GM12878 (cell line): ENCODE data around the gene BCL2. TPM values are rescaled to one million over a fixed set of nuclear protein-coding genes. Genes with fewer than 3 reads are reported as not detected.

Experiments used
- ATAC-seq: fragments of 200-7000 bp; cut with Tn5 transposase; 3 replicates; pipeline ENCODE4 v1.9.1; 2020; ENCODE audit warnings: mild to moderate bottlenecking, moderate library complexity
- BruUV-seq: library from RNA; stranded (reverse); fragments of 400-500 nt; replicated peaks from 2 replicates; lab custom pipeline; 2021; lab: Mats Ljungman, UMichigan
- CTCF ChIA-PET: fragments of 300-600 bp; sonication (Branson Sonifier 250); formaldehyde crosslinking; extraction: SDS; loops from one replicate; lab custom pipeline; 2021; ENCODE audit warnings: inconsistent platforms; lab: Yijun Ruan, JAX
- POLR2A ChIA-PET: fragments of 350-600 bp; formaldehyde crosslinking; extraction: SDS; loops from one replicate; lab custom pipeline; 2021; ENCODE audit warnings: inconsistent platforms; lab: Charles Lee
- RAD21 ChIA-PET: fragments of 300-600 bp; sonication (Branson Sonifier 250); formaldehyde crosslinking; loops from one replicate; lab custom pipeline; 2023; ENCODE audit warnings: antibody characterized with exemption; ENCODE audit not compliant: unreplicated experiment; lab: Charles Lee
- SMC1A ChIA-PET: fragments of 300-600 bp; sonication (Branson Sonifier 250); formaldehyde crosslinking; loops from one replicate; lab custom pipeline; 2023; ENCODE audit not compliant: unreplicated experiment, uncharacterized antibody; lab: Charles Lee
- DNase-seq: peaks from one replicate; pipeline ENCODE4 v3.0.0-alpha.2; 2011; ENCODE audit warnings: low read depth, low spot score
- FAIRE-seq: peaks from 3 replicates; lab custom pipeline; 2011; peaks lifted over from hg19 to GRCh38; lab: Jason Lieb, UNC
- H2AFZ ChIP-seq: 2 replicates; pipeline ENCODE4 v1.6.0; 2011; ENCODE audit warnings: low read depth, low read length, control low read depth; ENCODE audit not compliant: control insufficient read depth
- H3K27ac ChIP-seq: 2 replicates; pipeline ENCODE4 v1.5.1; 2011; ENCODE audit warnings: control low read depth; ENCODE audit not compliant: control insufficient read depth, insufficient read depth
- H3K27me3 ChIP-seq, 2 experiments: replicated peaks in 1 of 2; 2 replicates each; pipeline versions ENCODE4 v1.6.0 to v1.6.1; 2011; ENCODE audit warnings: low read length in 1 of 2; ENCODE audit not compliant: control insufficient read depth in 2 of 2, insufficient read depth in 2 of 2
- H3K36me3 ChIP-seq, 2 experiments: 2 replicates each; pipeline ENCODE4 v1.5.1; 2011; ENCODE audit warnings: low read length in 1 of 2; ENCODE audit not compliant: control insufficient read depth in 2 of 2, insufficient read depth in 2 of 2
- H3K4me1 ChIP-seq: 2 replicates; pipeline ENCODE4 v1.6.1; 2011; ENCODE audit warnings: mild to moderate bottlenecking, low read length, moderate library complexity, mixed read lengths; ENCODE audit not compliant: control insufficient read depth, insufficient read depth
- H3K4me2 ChIP-seq: 2 replicates; pipeline ENCODE4 v1.6.0; 2011; ENCODE audit warnings: control low read depth; ENCODE audit not compliant: control insufficient read depth, insufficient read depth
- H3K4me3 ChIP-seq: fragments of 200-600 bp; sonication (generic); 2 replicates; pipeline ENCODE4 v1.5.1; 2016
- H3K79me2 ChIP-seq: 2 replicates; pipeline ENCODE4 v1.6.0; 2011; ENCODE audit warnings: low read length; ENCODE audit not compliant: control insufficient read depth, insufficient read depth
- H3K9ac ChIP-seq: 2 replicates; pipeline ENCODE4 v1.8.0; 2011; ENCODE audit warnings: low read length, control low read depth, mixed read lengths; ENCODE audit not compliant: control insufficient read depth, insufficient read depth
- H3K9me3 ChIP-seq: replicated peaks from 3 replicates; pipeline ENCODE4 v1.5.1; 2011; ENCODE audit warnings: mild to moderate bottlenecking, low read length; ENCODE audit not compliant: control insufficient read depth, insufficient read depth
- H4K20me1 ChIP-seq: 2 replicates; pipeline ENCODE4 v1.6.0; 2011; ENCODE audit not compliant: control insufficient read depth, insufficient read depth
- BMI1 ChIP-seq: fragments of 450-650 bp; IDR thresholded peaks from 2 replicates; pipeline ENCODE4 v1.6.1; 2016; ENCODE audit warnings: mild to moderate bottlenecking, moderate library complexity, borderline replicate concordance
- DPF2 ChIP-seq: fragments of 450-650 bp; IDR thresholded peaks from 2 replicates; pipeline ENCODE4 v1.6.1; 2017; ENCODE audit warnings: mild to moderate bottlenecking
- EGR1 ChIP-seq, 2 experiments: IDR thresholded peaks; 1 replicate in 1 of 2; 2 replicates in 1 of 2; pipeline ENCODE4 v1.6.1; 2011 to 2012; ENCODE audit warnings: low read depth in 2 of 2, low read length in 2 of 2, borderline replicate concordance in 1 of 2, mild to moderate bottlenecking in 1 of 2, moderate library complexity in 1 of 2
- EP300 ChIP-seq, 2 experiments: fragments of 150-350 bp in 1 of 2; IDR thresholded peaks; 2 replicates each; pipeline ENCODE4 v1.6.1; 2011 to 2012; ENCODE audit warnings: low read depth in 2 of 2, low read length in 2 of 2, borderline replicate concordance in 1 of 2, improper control_type of control experiment in 1 of 2, inconsistent platforms in 1 of 2; ENCODE audit not compliant: control insufficient read depth in 1 of 2
- IKZF2 ChIP-seq, 2 experiments: fragments of 450-650 bp; IDR thresholded peaks; 2 replicates each; pipeline ENCODE4 v1.6.1; 2017; ENCODE audit warnings: mild to moderate bottlenecking in 2 of 2, moderate library complexity in 2 of 2
- IRF4 ChIP-seq: IDR thresholded peaks from 2 replicates; pipeline ENCODE4 v1.6.1; 2011; ENCODE audit warnings: low read depth, low read length
- NR2F1 ChIP-seq: fragments of 450-650 bp; conservative IDR thresholded peaks from 2 replicates; pipeline ENCODE4 v1.6.1; 2017; ENCODE audit warnings: mild to moderate bottlenecking
- NRF1 ChIP-seq: conservative IDR thresholded peaks from 2 replicates; pipeline ENCODE4 v1.6.1; 2011; ENCODE audit warnings: mild to moderate bottlenecking, low read depth, low read length, improper control_type of control experiment
- PAX5 ChIP-seq: IDR thresholded peaks from 2 replicates; pipeline ENCODE4 v1.6.1; 2011; ENCODE audit warnings: low read depth, low read length, borderline replicate concordance
- POU2F2 ChIP-seq: IDR thresholded peaks from 3 replicates; pipeline ENCODE4 v1.6.1; 2011; ENCODE audit warnings: low read depth, mild to moderate bottlenecking, low read length, borderline replicate concordance
- SMARCA5 ChIP-seq: fragments of 450-650 bp; IDR thresholded peaks from 2 replicates; pipeline ENCODE4 v1.6.1; 2017; ENCODE audit warnings: mild to moderate bottlenecking
- SP1 ChIP-seq: IDR thresholded peaks from one replicate; pipeline ENCODE4 v1.6.1; 2011; ENCODE audit warnings: low read depth, low read length
- TARDBP ChIP-seq: IDR thresholded peaks from 2 replicates; pipeline ENCODE4 v1.6.1; 2016; ENCODE audit warnings: borderline replicate concordance
- YY1 ChIP-seq: IDR thresholded peaks from 2 replicates; pipeline ENCODE4 v1.6.1; 2011; ENCODE audit warnings: low read depth, mild to moderate bottlenecking, low read length
- WGBS: methylation state at CpG from one replicate; pipeline ENCODE4 v1.1.6; 2016; ENCODE audit warnings: low lambda C conversion rate; ENCODE audit not compliant: insufficient replicate concordance, insufficient coverage; ENCODE audit errors: missing lambda C conversion rate; 5-methylcytosine and 5-hydroxymethylcytosine counted together
- in situ Hi-C: fragments of 300-500 bp; cut with MboI; formaldehyde crosslinking; loops from 9 replicates; pipeline ENCODE4 v1.14.3; 2018; ENCODE audit warnings: mixed read lengths
- intact Hi-C: fragments of 100-400 bp; cut with micrococcal nuclease; formaldehyde crosslinking; loops from one replicate; pipeline ENCODE4 v1.14.2; 2022; ENCODE audit not compliant: unreplicated experiment
- polyA plus RNA-seq, 11 experiments: library from polyadenylated mRNA; depleted of rRNA in 4 of 11; unstranded in 6 of 11; stranded (reverse) in 5 of 11; fragments of >200 nt; fragmentation: Nextera tagmentation in 4 of 11; fragmentation: Illumina TruSeq in 1 of 11; extraction: Ambion mirVana in 4 of 11; extraction: Trizol in 1 of 11; gene quantifications; 1 replicate in 1 of 11; 2 replicates in 10 of 11; pipeline versions ENCODE4 v1.2.1 to v1.2.3, GENCODE V29; 2011 to 2016; ENCODE audit warnings: inconsistent platforms in 2 of 11, missing spikeins in 2 of 11, low read depth in 1 of 11
- total RNA-seq, 4 experiments: library from RNA; depleted of rRNA in 3 of 4; stranded (reverse); fragments of >200 nt in 3 of 4; fragmentation: Illumina TruSeq in 1 of 4; extraction: Trizol in 1 of 4; gene quantifications; 2 replicates each; pipeline versions ENCODE4 v1.2.1 to v1.2.3, GENCODE V29; 2013 to 2021
- TF ChIP-seq, protein P1 (sequence below): IDR thresholded peaks from 2 replicates; pipeline ENCODE4 v1.6.1; 2012; ENCODE audit warnings: low read length, inconsistent platforms
- TF ChIP-seq, protein P2 (sequence below): IDR thresholded peaks from 2 replicates; pipeline ENCODE4 v1.6.1; 2011; ENCODE audit warnings: mild to moderate bottlenecking, low read depth, low read length, moderate library complexity; ENCODE audit not compliant: insufficient replicate concordance
- TF ChIP-seq, protein P3 (sequence below): IDR thresholded peaks from 2 replicates; pipeline ENCODE4 v1.6.1; 2012; ENCODE audit warnings: mild to moderate bottlenecking, low read depth, low read length
- TF ChIP-seq, protein P4 (sequence below): IDR thresholded peaks from 2 replicates; pipeline ENCODE4 v1.6.1; 2011; ENCODE audit warnings: low read depth, mild to moderate bottlenecking, low read length, moderate library complexity, borderline replicate concordance; ENCODE audit errors: extremely low read depth

Gene BCL2
- total and polyA plus RNA-seq, 10 of the 15 experiments (the other 5 are each of a cell fraction or from before 2014, with no cell fraction given), result 4.1 to 47.8 (median 19.3) TPM

DNA sequence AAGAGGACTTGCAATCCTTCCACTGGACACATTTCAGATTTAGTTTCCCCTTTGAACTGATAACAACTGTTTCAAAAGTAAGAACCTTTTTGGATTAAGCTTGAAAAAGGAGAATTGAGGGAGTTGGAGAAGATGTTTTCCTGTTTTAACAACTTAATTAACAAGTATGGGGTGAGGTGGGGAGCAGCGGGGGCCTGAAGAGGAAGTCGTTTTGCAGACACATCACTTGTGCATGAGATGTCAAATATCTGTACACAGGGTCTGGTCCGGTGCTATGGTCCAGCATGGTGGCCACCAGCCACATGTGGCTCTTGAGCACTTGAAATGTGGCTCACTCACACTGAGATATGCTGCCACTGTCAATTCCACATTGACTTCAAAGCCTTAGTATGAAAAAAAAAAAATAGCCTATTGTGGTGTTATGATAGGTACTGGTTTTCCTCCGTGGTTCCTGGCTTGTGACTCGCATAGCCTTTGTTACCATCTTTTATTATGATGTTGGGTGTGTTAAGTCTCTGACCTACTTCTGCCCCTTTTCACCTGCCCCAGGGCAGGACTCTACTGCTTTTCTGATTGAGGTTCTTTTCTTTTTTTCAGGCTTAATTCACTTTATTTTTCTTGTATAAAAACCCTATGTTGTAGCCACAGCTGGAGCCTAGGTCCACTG, 205.5 kb downstream of the BCL2 start:
- Histone ChIP-seq H4K20me1 (no peaks in the 10 kb centered on the region), H2AFZ (no peak overlapping the region), H3K4me1 (peaks cover 7% of the 10 kb centered on the region), H3K9ac (no peak overlapping the region), H3K36me3 (no peaks in the 10 kb centered on the region), H3K27ac (no peak overlapping the region), H3K79me2 (no peaks in the 10 kb centered on the region), H3K4me3 (no peak overlapping the region), H3K9me3 (peaks cover 3% of the 10 kb centered on the region; the same call in 2 of the 3 replicates), H3K27me3 (no peaks in the 10 kb centered on the region), H3K4me2 (no peak overlapping the region)
- intact Hi-C loops, result no loop called here
- DNase-seq, result no peak
- 57% methylated on average over 5 of the region's 5 CpGs for WGBS
- ChIA-PET CTCF (interaction anchor here (0.7 kb wide), 1 partner anchor 26 kb away, joined by 4 read pairs; no protein-coding TSS in a partner anchor), POLR2A (interaction anchor here (0.8 kb wide), 1 partner anchor 39 kb away, joined by 3 read pairs; no protein-coding TSS in a partner anchor), SMC1A (interaction anchor here (1.0 to 1.6 kb wide), 6 partner anchors 10 to 250 kb away, joined by 3 to 5 read pairs (median 4); no protein-coding TSS in a partner anchor), RAD21 (interaction anchor here (1.0 to 1.9 kb wide), 3 partner anchors 10 to 18 kb away, joined by 3 to 5 read pairs (median 4); no protein-coding TSS in a partner anchor)
- FAIRE-seq, result no peak
- no peak for ATAC-seq
- no TSS peak for BruUV-seq
- in situ Hi-C loops, result no loop called here
- TF ChIP-seq YY1 (no peak), IRF4 (no peak), IKZF2 (IDR thresholded peaks at IDR 0.05) (no peak), TARDBP (no peak), DPF2 (no peak), EP300 (IDR thresholded peaks at IDR 0.05; ENCODE audit: borderline replicate concordance in 1 of 2, control insufficient read depth in 1 of 2, low read depth in 2 of 2, low read length in 2 of 2) (no peak), PAX5 (no peak), SP1 (no peak), SMARCA5 (no peak), POU2F2 (no peak), NRF1 (no peak), NR2F1 (no peak), EGR1 (IDR thresholded peaks at IDR 0.05; ENCODE audit: borderline replicate concordance in 1 of 2, low read depth in 2 of 2, low read length in 2 of 2) (no peak), BMI1 (no peak)
- TF ChIP-seq, protein P1, sequence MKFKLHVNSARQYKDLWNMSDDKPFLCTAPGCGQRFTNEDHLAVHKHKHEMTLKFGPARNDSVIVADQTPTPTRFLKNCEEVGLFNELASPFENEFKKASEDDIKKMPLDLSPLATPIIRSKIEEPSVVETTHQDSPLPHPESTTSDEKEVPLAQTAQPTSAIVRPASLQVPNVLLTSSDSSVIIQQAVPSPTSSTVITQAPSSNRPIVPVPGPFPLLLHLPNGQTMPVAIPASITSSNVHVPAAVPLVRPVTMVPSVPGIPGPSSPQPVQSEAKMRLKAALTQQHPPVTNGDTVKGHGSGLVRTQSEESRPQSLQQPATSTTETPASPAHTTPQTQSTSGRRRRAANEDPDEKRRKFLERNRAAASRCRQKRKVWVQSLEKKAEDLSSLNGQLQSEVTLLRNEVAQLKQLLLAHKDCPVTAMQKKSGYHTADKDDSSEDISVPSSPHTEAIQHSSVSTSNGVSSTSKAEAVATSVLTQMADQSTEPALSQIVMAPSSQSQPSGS, result no peak
- TF ChIP-seq, protein P2, sequence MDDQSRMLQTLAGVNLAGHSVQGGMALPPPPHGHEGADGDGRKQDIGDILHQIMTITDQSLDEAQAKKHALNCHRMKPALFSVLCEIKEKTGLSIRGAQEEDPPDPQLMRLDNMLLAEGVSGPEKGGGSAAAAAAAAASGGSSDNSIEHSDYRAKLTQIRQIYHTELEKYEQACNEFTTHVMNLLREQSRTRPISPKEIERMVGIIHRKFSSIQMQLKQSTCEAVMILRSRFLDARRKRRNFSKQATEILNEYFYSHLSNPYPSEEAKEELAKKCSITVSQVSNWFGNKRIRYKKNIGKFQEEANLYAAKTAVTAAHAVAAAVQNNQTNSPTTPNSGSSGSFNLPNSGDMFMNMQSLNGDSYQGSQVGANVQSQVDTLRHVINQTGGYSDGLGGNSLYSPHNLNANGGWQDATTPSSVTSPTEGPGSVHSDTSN, result no peak
- TF ChIP-seq, protein P3, sequence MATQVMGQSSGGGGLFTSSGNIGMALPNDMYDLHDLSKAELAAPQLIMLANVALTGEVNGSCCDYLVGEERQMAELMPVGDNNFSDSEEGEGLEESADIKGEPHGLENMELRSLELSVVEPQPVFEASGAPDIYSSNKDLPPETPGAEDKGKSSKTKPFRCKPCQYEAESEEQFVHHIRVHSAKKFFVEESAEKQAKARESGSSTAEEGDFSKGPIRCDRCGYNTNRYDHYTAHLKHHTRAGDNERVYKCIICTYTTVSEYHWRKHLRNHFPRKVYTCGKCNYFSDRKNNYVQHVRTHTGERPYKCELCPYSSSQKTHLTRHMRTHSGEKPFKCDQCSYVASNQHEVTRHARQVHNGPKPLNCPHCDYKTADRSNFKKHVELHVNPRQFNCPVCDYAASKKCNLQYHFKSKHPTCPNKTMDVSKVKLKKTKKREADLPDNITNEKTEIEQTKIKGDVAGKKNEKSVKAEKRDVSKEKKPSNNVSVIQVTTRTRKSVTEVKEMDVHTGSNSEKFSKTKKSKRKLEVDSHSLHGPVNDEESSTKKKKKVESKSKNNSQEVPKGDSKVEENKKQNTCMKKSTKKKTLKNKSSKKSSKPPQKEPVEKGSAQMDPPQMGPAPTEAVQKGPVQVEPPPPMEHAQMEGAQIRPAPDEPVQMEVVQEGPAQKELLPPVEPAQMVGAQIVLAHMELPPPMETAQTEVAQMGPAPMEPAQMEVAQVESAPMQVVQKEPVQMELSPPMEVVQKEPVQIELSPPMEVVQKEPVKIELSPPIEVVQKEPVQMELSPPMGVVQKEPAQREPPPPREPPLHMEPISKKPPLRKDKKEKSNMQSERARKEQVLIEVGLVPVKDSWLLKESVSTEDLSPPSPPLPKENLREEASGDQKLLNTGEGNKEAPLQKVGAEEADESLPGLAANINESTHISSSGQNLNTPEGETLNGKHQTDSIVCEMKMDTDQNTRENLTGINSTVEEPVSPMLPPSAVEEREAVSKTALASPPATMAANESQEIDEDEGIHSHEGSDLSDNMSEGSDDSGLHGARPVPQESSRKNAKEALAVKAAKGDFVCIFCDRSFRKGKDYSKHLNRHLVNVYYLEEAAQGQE, result no peak
- TF ChIP-seq, protein P4, sequence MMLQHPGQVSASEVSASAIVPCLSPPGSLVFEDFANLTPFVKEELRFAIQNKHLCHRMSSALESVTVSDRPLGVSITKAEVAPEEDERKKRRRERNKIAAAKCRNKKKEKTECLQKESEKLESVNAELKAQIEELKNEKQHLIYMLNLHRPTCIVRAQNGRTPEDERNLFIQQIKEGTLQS, result no peak
